Stimulated activated CD8-positive, alpha-beta memory T cell treated with anti-CD3 and anti-CD28 coated beads, Interleukin-12 subunit alpha, Interleukin-12 subunit beta, amount 100 ng/mL, for 1 hour (primary cell): Measurements from ENCODE around the gene MEN1.
"Not testable (repeated sequence)": the region's sequence is repeated elsewhere in the genome, so short reads cannot be mapped to it uniquely, and the experiment has no call there.

Source experiments
- DNase-seq: peaks from one replicate; pipeline ENCODE4 v3.0.0-alpha.2; 2020; ENCODE audit warnings: low read depth

The MEN1 gene

GRCh38 chr11:64845776-64846129 is 35.4 kb upstream of the MEN1 start:
- DNase-seq: not testable (repeated sequence)

- no peak for DNase-seq
Observed at GRCh38 chr11:64845129-64845775, 34.9 kb upstream of the MEN1 start.

- DNase-seq: peak; percentile 45
Observed at GRCh38 chr11:64844330-64845128, 34.2 kb upstream of the MEN1 start, which contains the start of gene CDC42BPG. TSS of gene CDC42BPG (minus strand) at chr11:64844653. CDS start at chr11:64844569, 84 bp downstream.

- no peak for DNase-seq
Observed at GRCh38 chr11:64843686-64844329, 33.5 kb upstream of the MEN1 start.

- DNase-seq: no peak
Observed at GRCh38 chr11:64842851-64843685, 32.7 kb upstream of the MEN1 start.

GRCh38 chr11:64842366-64842759 is 32.0 kb upstream of the MEN1 start:
- DNase-seq: no peak

GRCh38 chr11:64841592-64842365 is 31.4 kb upstream of the MEN1 start:
- DNase-seq: no peak

GRCh38 chr11:64839887-64840782 is 29.8 kb upstream of the MEN1 start:
- no peak for DNase-seq

GRCh38 chr11:64839335-64839734 is 29.0 kb upstream of the MEN1 start:
- no peak for DNase-seq

- no peak for DNase-seq
Observed at GRCh38 chr11:64838600-64839334, 28.4 kb upstream of the MEN1 start.

- no peak for DNase-seq
Observed at GRCh38 chr11:64837887-64838351, 27.6 kb upstream of the MEN1 start.

- DNase-seq: no peak
Observed at GRCh38 chr11:64836448-64837072, 26.2 kb upstream of the MEN1 start.

- no peak for DNase-seq
Observed at GRCh38 chr11:64835616-64836447, 25.5 kb upstream of the MEN1 start.

GRCh38 chr11:64834723-64835615 is 24.6 kb upstream of the MEN1 start:
- no peak for DNase-seq

- no peak for DNase-seq
Observed at GRCh38 chr11:64834031-64834722, 23.8 kb upstream of the MEN1 start.

GRCh38 chr11:64833509-64833908 is 23.2 kb upstream of the MEN1 start:
- DNase-seq: no peak

- no peak for DNase-seq
Observed at GRCh38 chr11:64833198-64833502, 22.8 kb upstream of the MEN1 start.
